ENCODE measurements around the gene MRPL10.

MRPL10 gene

GRCh38 chr17:47830396-47831002 is 842 bp downstream of the MRPL10 start:
- no peak for TF ChIP-seq CTCF (IDR thresholded peaks at IDR 0.05)
- no peak for DNase-seq (ENCODE audit: low spot score)
- peak overlapping the region; percentile 74 for H3K4me3 ChIP-seq
- peak overlapping the region in 1 of 2 donors; percentile 80 for H3K27ac ChIP-seq

GRCh38 chr17:47829870-47830269 is 1.5 kb downstream of the MRPL10 start:
- no peak for TF ChIP-seq CTCF (IDR thresholded peaks at IDR 0.05)
- Histone ChIP-seq H3K4me3 (no peak overlapping the region), H3K27ac (no peak overlapping the region)
- no peak for DNase-seq (ENCODE audit: low spot score)

GRCh38 chr17:47823519-47823918 is 7.8 kb downstream of the MRPL10 start:
- Histone ChIP-seq H3K4me3 (no peak overlapping the region), H3K27ac (no peak overlapping the region)
- no peak for DNase-seq (ENCODE audit: low spot score)
- TF ChIP-seq CTCF (IDR thresholded peaks at IDR 0.05), result no peak

GRCh38 chr17:47822785-47823184 is 8.6 kb downstream of the MRPL10 start:
- TF ChIP-seq CTCF (IDR thresholded peaks at IDR 0.05), result no peak
- H3K27ac ChIP-seq, result no peak overlapping the region
- H3K4me3 ChIP-seq, result no peak overlapping the region
- DNase-seq (ENCODE audit: low spot score), result no peak

GRCh38 chr17:47821424-47822391 is 9.6 kb downstream of the MRPL10 start, which contains the start of gene OSBPL7:
TSS of gene OSBPL7 (minus strand) at chr17:47821794. CDS start at chr17:47820278, 1,516 bp downstream.
- peak; percentile 83 for DNase-seq (ENCODE audit: low spot score)
- no peak for TF ChIP-seq CTCF (IDR thresholded peaks at IDR 0.05)
- H3K27ac ChIP-seq, result peak within 1 kb of the TSS; percentile 6 to 71

GRCh38 chr17:47821031-47821423 is 10.3 kb downstream of the MRPL10 start:
- DNase-seq (ENCODE audit: low spot score), result no peak
- H3K4me3 ChIP-seq, result peak overlapping the region; percentile 79
- H3K27ac ChIP-seq, result peak overlapping the region; percentile 6 to 71
- no peak for TF ChIP-seq CTCF (IDR thresholded peaks at IDR 0.05)

More at GRCh38 chr17:47821424-47822391, 9.6 kb downstream of the MRPL10 start, which contains the start of gene OSBPL7:
- H3K4me3 ChIP-seq, result peak within 1 kb of the TSS; percentile 79

All from coronary artery (tissue), 2 donors.